Naive thymus-derived CD8-positive, alpha-beta T cell (primary cell): ENCODE data around the gene MED9. TPM values are rescaled to one million over a fixed set of nuclear protein-coding genes. Genes with fewer than 3 reads are reported as not detected.
A peak's percentile ranks its signal among the peaks of the same experiment; 100 is the strongest.

Source experiments
- ATAC-seq, 2 donors: fragments of 150-1000 bp; cut with Tn5 transposase in 1 of 2; sonication (Bioruptor Pico), chemical (Tn5 transposase) in 1 of 2; 1 replicate in 1 of 2; 2 replicates in 1 of 2; pipeline ENCODE4 v1.10.0; 2021; ENCODE audit warnings: mild to moderate bottlenecking in 2 of 2, moderate library complexity in 2 of 2
- POLR2A ChIA-PET: fragments of 350-600 bp; sonication (Branson Sonifier 250); formaldehyde crosslinking; loops from one replicate; lab custom pipeline; 2021; ENCODE audit warnings: antibody characterized with exemption; lab: Charles Lee
- DNase-seq, 10 donors: peaks; one replicate each; pipeline versions ENCODE4 v3.0.0 to v3.0.0-alpha.2; 2020 to 2022
- H3K27ac Mint-ChIP-seq, 10 donors: one replicate each; pipeline ENCODE4 v1.8.0; 2020 to 2022; ENCODE audit warnings: mild to moderate bottlenecking in 10 of 10, mixed read lengths in 10 of 10, moderate library complexity in 4 of 10, inconsistent platforms in 1 of 10
- H3K27me3 Mint-ChIP-seq, 5 donors: one replicate each; pipeline ENCODE4 v1.8.0; 2021 to 2022; ENCODE audit warnings: mixed read lengths in 5 of 5
- H3K36me3 Mint-ChIP-seq, 3 donors: one replicate each; pipeline ENCODE4 v1.8.0; 2020 to 2022; ENCODE audit warnings: mixed read lengths in 3 of 3, mild to moderate bottlenecking in 2 of 3, inconsistent platforms in 1 of 3
- H3K4me1 Mint-ChIP-seq, 4 donors: one replicate each; pipeline ENCODE4 v1.8.0; 2021 to 2022; ENCODE audit warnings: mixed read lengths in 4 of 4
- H3K4me3 Mint-ChIP-seq, 10 donors: one replicate each; pipeline ENCODE4 v1.8.0; 2020 to 2022; ENCODE audit warnings: mild to moderate bottlenecking in 10 of 10, mixed read lengths in 10 of 10, moderate library complexity in 6 of 10, inconsistent platforms in 1 of 10
- H3K9me3 Mint-ChIP-seq, 9 donors: one replicate each; pipeline ENCODE4 v1.8.0; 2020 to 2022; ENCODE audit warnings: mixed read lengths in 9 of 9, mild to moderate bottlenecking in 3 of 9, inconsistent platforms in 1 of 9, moderate library complexity in 1 of 9
- polyA plus RNA-seq, 3 donors: library from polyadenylated mRNA; unstranded; fragments of 300-500 nt; fragmentation: Illumina TruSeq; gene quantifications; one replicate each; pipeline ENCODE4 v1.2.3, GENCODE V29; 2021
- total RNA-seq, 8 experiments: library from RNA in 2 of 8; stranded (reverse) in 2 of 8; gene quantifications; one replicate each; pipeline ENCODE4 v1.2.3 and lab custom pipeline; 2021 to 2026

MED9 gene
- total and polyA plus RNA-seq, 5 experiments from 2014 or later = 11.9 to 20.4 (median 17.4) TPM

DNA sequence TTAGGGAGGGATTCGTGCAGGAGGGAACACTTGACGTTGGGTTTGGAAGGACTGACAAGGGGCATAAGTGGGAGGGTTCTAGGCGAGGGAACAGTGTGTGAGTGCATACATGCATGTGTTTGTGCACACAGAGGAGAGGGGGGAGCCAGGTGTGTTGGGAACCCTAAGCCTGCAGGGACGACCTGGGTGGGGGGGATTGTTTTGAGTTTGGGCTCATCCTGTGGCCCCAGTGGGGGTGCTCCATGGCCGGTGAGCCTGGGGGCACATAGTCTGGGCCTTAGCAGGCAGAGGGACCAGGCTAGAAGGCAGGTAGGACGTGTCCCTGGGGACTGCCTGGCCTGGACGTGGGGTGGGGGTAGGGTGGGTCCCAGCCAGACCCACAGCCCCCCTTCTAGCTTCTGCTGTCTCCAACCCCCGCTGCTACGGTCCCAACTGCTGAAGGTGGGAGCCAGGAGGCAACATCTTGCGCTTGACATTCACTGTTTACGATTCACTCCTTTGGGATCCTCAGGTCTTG lies 31.3 kb downstream of the MED9 start:
- POLR2A ChIA-PET = no interaction called here
- Mint-ChIP-seq H3K4me1 (peaks cover 2 to 7% (median 2%) of the 10 kb centered on the region in 4 donors), H3K27ac (no peak overlapping the region), H3K4me3 (no peak overlapping the region), H3K9me3 (no peaks in the 10 kb centered on the region), H3K27me3 (peaks cover 0 to 2% (median 0%) of the 10 kb centered on the region in 5 donors), H3K36me3 (no peaks in the 10 kb centered on the region)
- ATAC-seq (no peak), DNase-seq (peak in 1 of 10 donors; percentile 23)

DNA sequence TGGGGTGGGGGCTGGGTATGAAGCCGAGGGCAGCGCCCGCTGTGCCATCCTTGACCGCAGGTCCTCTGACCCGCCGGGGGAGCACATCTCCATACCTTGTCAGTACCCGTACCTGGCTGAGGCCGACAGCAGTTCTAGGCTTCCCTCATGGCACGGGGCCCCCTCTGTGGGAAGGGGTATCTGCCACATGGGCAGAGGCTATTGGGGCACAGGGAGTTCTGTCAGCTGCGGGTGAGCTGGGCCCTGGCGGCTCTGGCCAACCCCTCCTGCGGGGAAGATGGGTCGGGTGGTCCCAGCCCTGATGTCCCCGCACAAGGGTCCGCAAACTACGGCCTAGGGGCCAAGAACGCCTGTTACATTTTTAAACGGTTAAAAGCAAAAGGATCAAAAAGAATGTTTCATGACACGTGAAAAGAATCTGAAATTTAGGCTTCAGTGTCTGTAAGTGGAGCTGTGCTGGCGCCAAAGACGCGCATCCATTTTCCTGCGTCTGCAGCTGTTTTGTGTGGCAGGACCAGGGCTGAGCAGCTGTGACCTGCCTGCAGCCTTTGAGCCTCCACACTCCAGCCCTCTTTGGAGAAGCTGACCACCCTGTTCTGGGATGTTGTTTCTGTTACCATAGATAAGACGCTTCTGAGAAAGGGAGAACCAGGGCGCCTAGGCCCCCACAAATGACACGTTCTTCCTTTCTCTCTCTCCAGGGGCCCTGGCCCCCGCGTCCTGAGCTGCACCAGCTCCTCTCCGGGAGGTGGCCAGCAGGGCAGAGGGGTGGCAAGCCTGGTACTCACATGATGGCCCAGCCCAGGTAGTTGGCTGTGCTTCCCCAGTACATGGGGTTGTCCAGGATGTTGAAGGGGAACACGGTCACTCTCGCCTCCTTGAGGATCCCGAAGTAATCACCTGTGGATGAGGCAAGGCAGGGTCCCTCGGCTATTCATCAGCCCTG lies 32.1 kb downstream of the MED9 start:
- H3K27me3 Mint-ChIP-seq = no peaks in the 10 kb centered on the region
- H3K4me1 Mint-ChIP-seq = peaks cover 2 to 7% (median 2%) of the 10 kb centered on the region in 4 donors
- no peaks in the 10 kb centered on the region for H3K36me3 Mint-ChIP-seq
- ATAC-seq = no peak
- DNase-seq = peak in 1 of 10 donors; percentile 57
- no peak overlapping the region for H3K4me3 Mint-ChIP-seq
- POLR2A ChIA-PET = no interaction called here
- H3K27ac Mint-ChIP-seq = no peak overlapping the region
- no peaks in the 10 kb centered on the region for H3K9me3 Mint-ChIP-seq

DNA sequence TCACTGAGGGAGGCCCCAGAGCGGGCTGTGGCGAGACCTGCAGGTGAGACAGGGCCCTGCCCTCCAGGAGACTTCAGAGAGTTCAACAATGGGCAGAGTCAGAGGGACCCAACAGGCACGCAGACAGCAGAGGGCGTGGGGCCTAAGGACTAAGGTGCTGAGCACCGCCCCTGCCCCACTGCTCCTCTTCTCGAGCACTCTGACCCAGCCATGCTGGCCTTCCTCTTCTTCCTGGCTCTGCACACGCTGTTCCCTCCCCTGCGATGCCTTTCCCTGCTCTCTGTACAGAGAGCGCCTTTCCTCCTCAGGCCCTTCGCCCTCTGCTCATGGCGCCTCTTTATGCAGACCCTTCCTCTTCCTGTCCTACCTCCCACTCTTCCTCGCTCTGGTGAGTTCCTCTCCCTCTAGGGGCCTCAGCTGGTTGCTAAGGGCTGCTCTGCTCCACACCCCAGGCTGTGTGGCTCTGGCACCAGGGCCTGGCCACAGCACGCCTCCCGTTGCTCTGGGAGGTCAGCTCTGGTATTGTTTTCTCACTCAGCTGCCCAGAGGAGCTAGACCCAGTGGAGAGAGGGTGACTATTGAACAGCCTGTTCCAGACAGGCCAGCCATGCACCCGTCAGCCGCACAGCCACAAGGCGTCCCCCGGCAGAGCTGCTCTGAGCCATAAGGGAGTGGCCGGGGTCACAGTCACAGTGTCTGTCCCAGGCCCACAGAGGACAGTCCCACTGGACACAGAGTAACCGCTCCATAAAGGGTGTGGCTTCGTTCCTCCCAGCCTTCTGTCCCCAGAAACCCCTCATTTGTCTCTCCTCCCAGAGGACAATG lies 33.0 kb downstream of the MED9 start:
- H3K4me1 Mint-ChIP-seq = peaks cover 2 to 7% (median 2%) of the 10 kb centered on the region in 4 donors
- no peaks in the 10 kb centered on the region for H3K9me3 Mint-ChIP-seq
- DNase-seq (peak in 1 of 10 donors; percentile 32), ATAC-seq (no peak)
- H3K36me3 Mint-ChIP-seq = no peaks in the 10 kb centered on the region
- H3K27me3 Mint-ChIP-seq = no peaks in the 10 kb centered on the region
- POLR2A ChIA-PET = no interaction called here
- no peak overlapping the region for H3K4me3 Mint-ChIP-seq
- H3K27ac Mint-ChIP-seq = peak overlapping the region in 4 of 10 donors; percentile 18 to 70 (median 62)

- POLR2A ChIA-PET = no interaction called here
- peaks cover 2 to 7% (median 2%) of the 10 kb centered on the region in 4 donors for H3K4me1 Mint-ChIP-seq
- no peak overlapping the region for H3K4me3 Mint-ChIP-seq
- H3K27ac Mint-ChIP-seq = peak overlapping the region in 2 of 10 donors; percentile 27 to 68
- peak in 1 of 10 donors; percentile 51 for DNase-seq
- no peaks in the 10 kb centered on the region for H3K27me3 Mint-ChIP-seq
- H3K36me3 Mint-ChIP-seq = no peaks in the 10 kb centered on the region
- no peaks in the 10 kb centered on the region for H3K9me3 Mint-ChIP-seq
- no peak for ATAC-seq
These were observed 33.9 kb downstream of the MED9 start for GRCh38 chr17:17510456-17511292.

DNA sequence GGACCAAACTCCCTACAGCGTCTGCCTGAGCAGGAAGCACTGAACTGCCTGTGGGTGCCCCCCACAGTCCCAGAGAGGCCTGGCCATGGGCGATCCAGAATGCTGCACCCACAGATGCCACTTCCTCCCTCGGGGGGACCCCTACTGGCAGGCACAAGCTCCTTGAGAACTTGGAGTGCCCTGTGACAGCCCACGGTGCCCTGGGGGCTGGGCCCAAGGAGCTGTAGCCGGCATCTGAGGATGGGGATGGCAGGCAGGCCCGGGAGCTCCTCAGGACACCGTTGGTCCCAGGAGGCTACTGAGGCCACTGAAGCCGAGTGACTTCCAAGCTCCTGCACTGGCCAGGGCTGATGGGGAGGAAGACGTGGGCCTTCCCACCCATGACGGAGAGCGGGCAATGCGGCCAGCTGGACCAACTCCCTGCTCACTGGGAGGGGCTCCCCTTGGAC lies 34.5 kb downstream of the MED9 start:
- Mint-ChIP-seq H3K4me3 (no peak overlapping the region), H3K4me1 (peaks cover 2 to 7% (median 2%) of the 10 kb centered on the region in 4 donors), H3K27me3 (no peaks in the 10 kb centered on the region), H3K9me3 (no peaks in the 10 kb centered on the region), H3K27ac (no peak overlapping the region), H3K36me3 (peaks cover 0 to 2% (median 0%) of the 10 kb centered on the region in 3 donors)
- no peak for ATAC-seq
- peak in 1 of 10 donors; percentile 53 for DNase-seq
- POLR2A ChIA-PET = no interaction called here

DNA sequence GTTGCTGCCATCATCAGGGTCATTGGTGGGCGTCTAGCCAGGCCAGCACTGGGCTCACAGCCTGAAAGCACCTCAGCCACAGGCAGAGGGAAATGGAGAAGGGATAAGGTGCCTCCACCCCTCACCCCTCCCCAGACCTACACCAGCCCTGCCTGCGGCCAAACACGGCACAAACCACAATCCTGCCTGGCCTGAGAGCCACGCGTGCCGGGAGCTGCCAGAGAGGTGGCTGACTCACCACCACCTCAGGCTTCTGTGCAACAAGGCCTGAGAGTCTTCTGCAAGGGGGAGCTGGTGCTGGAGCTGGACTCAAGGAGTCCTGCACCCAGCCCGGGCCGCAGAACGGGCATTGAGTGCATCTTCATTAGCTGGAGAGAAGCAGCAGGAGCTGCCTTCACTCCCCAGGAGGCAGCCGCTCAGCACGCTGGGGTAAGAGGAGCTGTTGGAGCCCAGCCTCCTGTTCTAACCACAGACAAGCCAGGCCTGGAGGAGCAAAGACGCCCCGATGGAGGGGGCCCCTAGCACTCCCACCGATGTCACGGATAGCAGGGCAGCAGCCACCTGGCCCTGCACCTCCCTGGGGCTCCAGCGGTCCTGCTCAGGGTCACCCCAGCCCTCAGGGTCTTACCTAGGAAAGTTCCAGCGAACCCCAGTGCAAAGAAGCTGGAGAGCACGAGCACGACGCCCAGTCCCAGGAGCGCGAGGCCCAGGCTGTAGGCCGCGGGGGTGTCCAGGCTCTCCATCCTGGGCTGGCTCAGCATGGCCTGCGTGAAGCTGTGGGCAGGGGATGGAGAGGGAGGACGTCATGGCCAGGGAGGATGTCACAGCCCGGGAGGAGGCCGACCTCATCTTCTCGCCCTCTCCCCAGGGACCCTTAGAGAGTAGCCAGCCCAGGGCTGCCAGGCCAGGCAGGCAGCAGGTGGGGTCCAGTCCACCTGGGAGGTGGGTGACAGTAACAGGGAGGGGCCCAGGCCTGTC lies 35.4 kb downstream of the MED9 start:
- peak overlapping the region in 1 of 10 donors; percentile 59 for H3K27ac Mint-ChIP-seq
- no peak overlapping the region for H3K4me3 Mint-ChIP-seq
- POLR2A ChIA-PET = no interaction called here
- DNase-seq (peak in 1 of 10 donors; percentile 58), ATAC-seq (no peak)
- peaks cover 2 to 7% (median 2%) of the 10 kb centered on the region in 4 donors for H3K4me1 Mint-ChIP-seq
- H3K27me3 Mint-ChIP-seq = no peaks in the 10 kb centered on the region
- no peaks in the 10 kb centered on the region for H3K9me3 Mint-ChIP-seq
- H3K36me3 Mint-ChIP-seq = peaks cover 0 to 3% (median 0%) of the 10 kb centered on the region in 3 donors

GRCh38 chr17:17512866-17513265 lies 36.1 kb downstream of the MED9 start:
- POLR2A ChIA-PET = no interaction called here
- no peaks in the 10 kb centered on the region for H3K9me3 Mint-ChIP-seq

DNA sequence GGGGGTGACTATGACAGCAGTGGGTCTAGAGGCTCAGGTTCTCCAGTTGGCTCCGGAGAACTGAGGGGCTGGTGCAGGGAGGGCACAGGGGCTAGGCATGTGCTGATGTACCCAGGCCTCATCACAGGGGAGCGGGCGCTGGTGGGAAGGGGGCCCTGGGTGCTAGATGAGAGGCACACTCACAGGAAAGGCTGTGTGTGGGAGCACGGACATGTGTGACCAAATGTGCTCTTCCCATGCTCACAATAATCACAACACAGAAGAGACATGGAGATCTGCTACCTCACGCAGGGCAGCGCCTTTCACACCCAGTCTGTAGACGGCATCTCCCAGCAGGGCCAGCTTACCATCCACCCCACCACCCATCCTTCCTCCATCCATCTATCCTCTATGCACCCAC lies 36.8 kb downstream of the MED9 start:
- DNase-seq (no peak), ATAC-seq (no peak)
- Mint-ChIP-seq H3K27me3 (no peaks in the 10 kb centered on the region), H3K9me3 (no peaks in the 10 kb centered on the region), H3K4me3 (no peak overlapping the region), H3K36me3 (peaks cover 0 to 3% (median 0%) of the 10 kb centered on the region in 3 donors), H3K4me1 (peaks cover 2 to 7% (median 2%) of the 10 kb centered on the region in 4 donors), H3K27ac (peak overlapping the region in 1 of 10 donors; percentile 77)
- POLR2A ChIA-PET = no interaction called here

More at GRCh38 chr17:17512866-17513265, 36.1 kb downstream of the MED9 start:
- peaks cover 2 to 7% (median 2%) of the 10 kb centered on the region in 4 donors for H3K4me1 Mint-ChIP-seq
- peak in 1 of 10 donors; percentile 14 for DNase-seq
- no peak overlapping the region for H3K27ac Mint-ChIP-seq
- H3K4me3 Mint-ChIP-seq = no peak overlapping the region
- no peak for ATAC-seq
- no peaks in the 10 kb centered on the region for H3K27me3 Mint-ChIP-seq
- peaks cover 0 to 3% (median 0%) of the 10 kb centered on the region in 3 donors for H3K36me3 Mint-ChIP-seq

- peak in 1 of 10 donors; percentile 59 for DNase-seq
- peaks cover 2 to 7% (median 2%) of the 10 kb centered on the region in 4 donors for H3K4me1 Mint-ChIP-seq
- POLR2A ChIA-PET = interaction anchor here (0.6 kb wide), 1 partner anchor 572 kb away, joined by 5 read pairs; no protein-coding TSS in a partner anchor
- no peak overlapping the region for H3K4me3 Mint-ChIP-seq
- H3K36me3 Mint-ChIP-seq = peaks cover 0 to 3% (median 0%) of the 10 kb centered on the region in 3 donors
- no peaks in the 10 kb centered on the region for H3K9me3 Mint-ChIP-seq
- no peaks in the 10 kb centered on the region for H3K27me3 Mint-ChIP-seq
- no peak for ATAC-seq
- H3K27ac Mint-ChIP-seq = no peak overlapping the region
These were observed 37.7 kb downstream of the MED9 start for GRCh38 chr17:17514361-17514992.

DNA sequence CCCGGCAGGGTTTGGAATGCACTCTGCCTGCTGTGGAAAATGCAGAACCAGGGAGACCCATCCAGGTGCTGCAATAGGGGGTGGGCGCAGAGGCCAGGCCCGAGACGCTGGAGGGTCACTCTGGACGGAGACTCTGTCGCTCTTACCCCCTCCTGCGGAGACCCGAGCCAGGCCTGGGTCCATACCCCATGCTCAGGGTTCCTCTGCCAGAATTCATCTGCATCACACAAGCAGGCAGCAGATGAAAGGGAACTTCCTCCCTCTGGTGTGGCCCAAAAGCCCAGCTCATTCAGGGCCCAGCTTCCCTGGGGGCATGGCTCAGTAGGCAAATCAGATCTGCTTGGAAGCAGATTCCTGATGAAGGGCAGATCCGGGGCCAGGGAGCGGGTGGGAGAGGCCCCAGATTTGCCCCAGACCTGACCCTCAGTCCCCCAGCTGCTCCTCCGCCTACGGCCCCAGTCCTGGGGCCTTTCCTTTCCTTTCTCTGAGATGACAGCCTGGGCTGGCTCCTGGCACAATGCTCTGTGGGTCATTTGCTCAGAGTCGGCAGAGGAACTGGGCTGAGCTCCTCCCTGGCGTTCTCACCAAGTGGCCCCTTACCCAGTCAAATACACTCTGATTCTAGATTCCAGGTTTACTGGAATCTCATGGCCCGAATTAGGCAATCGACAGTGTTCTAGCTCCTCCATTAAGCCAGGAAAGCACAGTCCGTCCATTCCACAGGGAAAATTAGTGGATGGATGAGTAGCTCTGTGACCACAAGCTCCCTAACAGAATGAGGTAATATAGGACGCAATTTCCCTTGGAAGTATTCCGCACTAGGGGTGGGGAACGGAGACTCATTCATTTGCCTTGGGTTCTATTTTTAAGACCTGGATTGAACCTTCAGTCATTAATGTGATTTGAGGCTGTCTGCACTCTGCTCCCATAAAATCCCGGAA lies 38.5 kb downstream of the MED9 start:
- Mint-ChIP-seq H3K9me3 (no peaks in the 10 kb centered on the region), H3K36me3 (peaks cover 0 to 3% (median 0%) of the 10 kb centered on the region in 3 donors), H3K27ac (peak overlapping the region in 2 of 10 donors; percentile 33 to 66), H3K4me3 (no peak overlapping the region), H3K4me1 (peaks cover 2 to 7% (median 2%) of the 10 kb centered on the region in 4 donors), H3K27me3 (no peaks in the 10 kb centered on the region)
- peak in 1 of 10 donors; percentile 52 for DNase-seq
- no peak for ATAC-seq
- POLR2A ChIA-PET = no interaction called here
